Left cardiac atrium (tissue), 4 donors: ENCODE measurements around the gene OSM. TPM values are rescaled to one million over a fixed set of nuclear protein-coding genes. Genes with fewer than 3 reads are reported as not detected.
"Not testable (repeated sequence)": the region's sequence is repeated elsewhere in the genome, so short reads cannot be mapped to it uniquely, and the experiment has no call there.

Experiments used
- ATAC-seq, 2 donors: fragments of 200-7000 bp; cut with Tn5 transposase; one replicate each; pipeline ENCODE4 v1.9.1; 2020; ENCODE audit warnings: mild to moderate bottlenecking in 2 of 2, moderate library complexity in 2 of 2
- DNase-seq: peaks from one replicate; pipeline ENCODE4 v3.0.0-alpha.2; 2020
- intact Hi-C, 2 donors: fragments of 100-400 bp; cut with DNase I; formaldehyde crosslinking; loops; one replicate each; pipeline versions ENCODE4 v1.14.1 to v1.15.1; 2022 to 2023
- total RNA-seq, 2 donors: library from RNA; stranded (reverse); fragmentation: NEBNext Ultra II Directional; extraction: Animal tissue kit (Norgen Biotek cat#: 25700); gene quantifications; one replicate each; pipeline ENCODE4 v1.2.1, GENCODE V29; 2021
- donor health status: DM: no; HTN: yes; CAD: no.
- donor health status: DM: no; HTN: yes; CAD: no; lungs with severe emphysema.
- donor health status: DM: yes; HTN: yes; CAD: no.
- donor health status: Dilated cardiomyopathy.

Gene OSM
- total RNA-seq, 2 donors from 2014 or later = 0.56 to 1.4 TPM

GRCh38 chr22:30225220-30225927 is 41.3 kb downstream of the OSM start:
- intact Hi-C loops = no loop called here
- ATAC-seq (no peak), DNase-seq (no peak)

- DNase-seq (no peak), ATAC-seq (no peak)
- intact Hi-C loops = no loop called here
Observed at GRCh38 chr22:30224161-30224857, 42.3 kb downstream of the OSM start.

GRCh38 chr22:30223303-30223702 is 43.3 kb downstream of the OSM start:
- ATAC-seq (no peak), DNase-seq (no peak)
- intact Hi-C loops = no loop called here

GRCh38 chr22:30222321-30222720 is 44.3 kb downstream of the OSM start:
- DNase-seq = no peak
- intact Hi-C loops = no loop called here
- no peak for ATAC-seq

GRCh38 chr22:30221121-30221992 is 45.3 kb downstream of the OSM start:
- ATAC-seq (no peak), DNase-seq (no peak)
- intact Hi-C loops = no loop called here

- DNase-seq = no peak
- ATAC-seq = no peak
- intact Hi-C loops = no loop called here
Observed at GRCh38 chr22:30220338-30221012, 46.2 kb downstream of the OSM start.

GRCh38 chr22:30219668-30220278 is 46.9 kb downstream of the OSM start:
- no peak for ATAC-seq
- intact Hi-C loops = no loop called here
- DNase-seq = no peak

- ATAC-seq = no peak
- DNase-seq = no peak
- intact Hi-C loops = no loop called here
Observed at GRCh38 chr22:30219049-30219654, 47.5 kb downstream of the OSM start.

GRCh38 chr22:30217698-30218560 is 48.7 kb downstream of the OSM start:
- peak; percentile 30 to 32 for ATAC-seq
- no peak for DNase-seq
- intact Hi-C loops = no loop called here

- intact Hi-C loops = no loop called here
- ATAC-seq (no peak), DNase-seq (no peak)
Observed at GRCh38 chr22:30216710-30217109, 49.9 kb downstream of the OSM start.

- DNase-seq, ATAC-seq, intact Hi-C loops: not testable (repeated sequence)
Observed at GRCh38 chr22:30216272-30216671, 50.4 kb downstream of the OSM start.

GRCh38 chr22:30214703-30215407 is 51.8 kb downstream of the OSM start:
- intact Hi-C loops = no loop called here
- DNase-seq = no peak
- no peak for ATAC-seq

GRCh38 chr22:30212996-30213441 is 53.6 kb downstream of the OSM start:
- intact Hi-C loops = no loop called here
- no peak for DNase-seq
- peak in 1 of 2 donors; percentile 56 for ATAC-seq
